B cell (primary cell): ENCODE measurements around the gene ERRFI1.

Source experiments
- EZH2 ChIP-seq: IDR thresholded peaks from 2 replicates; pipeline ENCODE4 v1.6.1; 2012; ENCODE audit warnings: borderline replicate concordance, low read depth, mild to moderate bottlenecking, moderate library complexity, low read length; ENCODE audit not compliant: insufficient read depth, poor library complexity, severe bottlenecking
- TF ChIP-seq, protein P1 (sequence below): fragments of 200-600 bp; IDR thresholded peaks from one replicate; pipeline ENCODE4 v1.8.0; 2022; ENCODE audit warnings: antibody characterized with exemption, mild to moderate bottlenecking

DNA sequence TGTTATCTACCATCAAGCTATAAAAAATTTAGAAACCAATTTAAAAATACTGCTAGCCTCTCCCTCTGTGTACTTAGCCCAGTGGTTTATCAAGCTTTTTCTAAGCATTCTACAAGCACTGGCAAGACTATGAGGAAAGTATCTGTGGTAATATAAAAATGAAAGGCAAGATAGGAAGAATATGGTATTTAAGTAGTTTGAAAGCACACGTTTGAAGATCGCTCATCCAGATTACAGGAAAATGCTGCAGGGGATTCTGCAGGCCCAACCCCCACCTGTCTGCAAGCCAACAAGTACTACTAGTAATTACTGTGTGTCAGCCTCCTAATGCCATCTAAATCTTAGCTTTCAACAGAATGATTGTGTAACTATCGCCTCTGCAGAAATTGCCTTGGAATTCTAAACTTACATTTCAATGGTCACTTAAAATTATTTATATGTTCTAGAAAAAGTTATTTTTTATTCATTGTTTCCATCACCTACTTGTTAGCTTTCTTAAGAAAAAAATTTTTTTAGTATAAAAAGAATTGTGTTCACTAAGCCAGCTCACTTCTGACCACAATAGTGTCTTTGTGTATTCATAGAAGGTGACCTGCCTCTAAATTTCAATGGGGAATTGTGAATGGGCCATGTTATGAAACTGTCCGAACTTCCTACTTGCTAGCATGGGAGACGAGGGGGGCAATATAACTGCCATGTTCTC is 8.5 kb downstream of the ERRFI1 start:
- TF ChIP-seq, protein P1, sequence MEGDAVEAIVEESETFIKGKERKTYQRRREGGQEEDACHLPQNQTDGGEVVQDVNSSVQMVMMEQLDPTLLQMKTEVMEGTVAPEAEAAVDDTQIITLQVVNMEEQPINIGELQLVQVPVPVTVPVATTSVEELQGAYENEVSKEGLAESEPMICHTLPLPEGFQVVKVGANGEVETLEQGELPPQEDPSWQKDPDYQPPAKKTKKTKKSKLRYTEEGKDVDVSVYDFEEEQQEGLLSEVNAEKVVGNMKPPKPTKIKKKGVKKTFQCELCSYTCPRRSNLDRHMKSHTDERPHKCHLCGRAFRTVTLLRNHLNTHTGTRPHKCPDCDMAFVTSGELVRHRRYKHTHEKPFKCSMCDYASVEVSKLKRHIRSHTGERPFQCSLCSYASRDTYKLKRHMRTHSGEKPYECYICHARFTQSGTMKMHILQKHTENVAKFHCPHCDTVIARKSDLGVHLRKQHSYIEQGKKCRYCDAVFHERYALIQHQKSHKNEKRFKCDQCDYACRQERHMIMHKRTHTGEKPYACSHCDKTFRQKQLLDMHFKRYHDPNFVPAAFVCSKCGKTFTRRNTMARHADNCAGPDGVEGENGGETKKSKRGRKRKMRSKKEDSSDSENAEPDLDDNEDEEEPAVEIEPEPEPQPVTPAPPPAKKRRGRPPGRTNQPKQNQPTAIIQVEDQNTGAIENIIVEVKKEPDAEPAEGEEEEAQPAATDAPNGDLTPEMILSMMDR, result no peak
- no peak for TF ChIP-seq EZH2
